AG09309 (cell line): Measurements from ENCODE around the gene CRYL1.
"Not testable (repeated sequence)": the region's sequence is repeated elsewhere in the genome, so short reads cannot be mapped to it uniquely, and the experiment has no call there.

Source experiments
- DNase-seq: peaks from one replicate; pipeline ENCODE4 v3.0.0-alpha.2; 2010; ENCODE audit warnings: low read depth
- H3K4me3 ChIP-seq: 2 replicates; pipeline ENCODE4 v1.5.1; 2011; ENCODE audit warnings: mild to moderate bottlenecking, low read depth, low read length, moderate library complexity; ENCODE audit not compliant: control insufficient read depth
- CTCF ChIP-seq: IDR thresholded peaks from 2 replicates; pipeline ENCODE4 v1.5.1; 2011; ENCODE audit warnings: mild to moderate bottlenecking, low read depth, low read length, inconsistent platforms; ENCODE audit not compliant: insufficient read depth, control insufficient read depth; ENCODE audit errors: missing control alignments

Gene CRYL1

GRCh38 chr13:20441056-20441455 lies 84.6 kb downstream of the CRYL1 start:
- no peak for DNase-seq
- no peak for TF ChIP-seq CTCF

GRCh38 chr13:20439261-20439660 lies 86.4 kb downstream of the CRYL1 start:
- no peak for TF ChIP-seq CTCF
- H3K4me3 ChIP-seq: no peak overlapping the region
- no peak for DNase-seq

More at GRCh38 chr13:20441056-20441455, 84.6 kb downstream of the CRYL1 start:
- H3K4me3 ChIP-seq: no peak overlapping the region

GRCh38 chr13:20438801-20439200 lies 86.9 kb downstream of the CRYL1 start:
- DNase-seq: no peak
- no peak for TF ChIP-seq CTCF
- H3K4me3 ChIP-seq: no peak overlapping the region

- H3K4me3 ChIP-seq: no peak overlapping the region
- no peak for DNase-seq
- no peak for TF ChIP-seq CTCF
These were observed 89.2 kb downstream of the CRYL1 start for GRCh38 chr13:20436505-20436904.

- TF ChIP-seq CTCF: no peak
- H3K4me3 ChIP-seq: no peak overlapping the region
- no peak for DNase-seq
These were observed 89.9 kb downstream of the CRYL1 start for GRCh38 chr13:20435616-20436368.

- not testable (repeated sequence) for DNase-seq, H3K4me3 ChIP-seq
These were observed 91.4 kb downstream of the CRYL1 start for GRCh38 chr13:20434210-20434609.

- no peak for DNase-seq
- no peak overlapping the region for H3K4me3 ChIP-seq
- no peak for TF ChIP-seq CTCF
These were observed 93.8 kb downstream of the CRYL1 start for GRCh38 chr13:20431687-20432384.
